ACHN (cell line): ENCODE measurements around the gene ALDH1A3.

Source experiments
- DNase-seq: peaks from one replicate; pipeline ENCODE4 v3.0.0-alpha.2; 2015
- in situ Hi-C: cut with HindIII; loops from 2 replicates; pipeline ENCODE4 v1.10.0; 2017; ENCODE audit warnings: low sequenced_read_pairs, low pct_ligation_motif_present, low pct_unique_long_range_greater_than_20kb

The ALDH1A3 gene

GRCh38 chr15:100918034-100918689, 38.5 kb downstream of the ALDH1A3 start:
- in situ Hi-C loops: no loop called here
- peak; percentile 77 for DNase-seq

DNA sequence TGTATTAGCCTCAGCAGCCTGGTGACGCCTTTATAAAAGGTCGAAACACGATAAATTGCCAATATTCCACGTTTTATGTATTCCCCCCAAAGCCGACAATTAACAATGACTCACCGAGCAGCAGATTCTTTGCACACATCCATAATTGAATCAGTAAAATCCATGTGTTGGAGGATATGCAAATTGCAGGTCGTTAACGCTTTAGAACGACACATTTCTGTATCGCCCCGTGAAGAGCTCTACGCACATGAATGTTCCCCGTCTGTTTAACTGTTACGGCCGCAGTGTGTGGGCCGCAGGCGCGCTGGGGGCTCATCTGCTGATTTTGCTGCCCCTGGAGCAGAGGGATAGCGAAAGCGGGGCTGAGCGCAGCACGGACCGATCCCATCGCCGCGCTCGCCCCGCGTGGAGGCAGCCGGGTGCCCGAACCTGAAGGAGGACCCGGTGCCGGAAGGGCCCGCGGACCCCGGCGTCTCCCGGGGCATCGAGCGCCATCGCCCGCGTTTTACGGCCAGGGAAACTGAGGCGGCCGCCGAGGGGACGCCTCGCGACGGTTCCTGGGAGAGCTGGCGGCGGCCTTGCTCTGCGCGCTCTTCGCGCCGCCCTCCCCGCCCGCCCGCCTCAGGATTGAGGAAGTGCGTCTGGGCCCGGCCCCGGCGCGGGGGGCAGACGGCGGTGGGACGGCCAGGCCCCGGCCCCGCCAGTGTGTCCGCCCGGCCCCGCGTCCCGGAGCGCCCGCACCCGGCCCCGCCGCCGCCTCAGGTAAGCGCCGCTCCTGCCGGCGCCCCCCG, 39.3 kb downstream of the ALDH1A3 start, which contains the start of gene LRRK1:
TSS of gene LRRK1 (plus strand) at position 668 of the 791 bp plus-strand sequence. CDS start 5,276 bp downstream, outside the sequence.
- peak; percentile 33 for DNase-seq

DNA sequence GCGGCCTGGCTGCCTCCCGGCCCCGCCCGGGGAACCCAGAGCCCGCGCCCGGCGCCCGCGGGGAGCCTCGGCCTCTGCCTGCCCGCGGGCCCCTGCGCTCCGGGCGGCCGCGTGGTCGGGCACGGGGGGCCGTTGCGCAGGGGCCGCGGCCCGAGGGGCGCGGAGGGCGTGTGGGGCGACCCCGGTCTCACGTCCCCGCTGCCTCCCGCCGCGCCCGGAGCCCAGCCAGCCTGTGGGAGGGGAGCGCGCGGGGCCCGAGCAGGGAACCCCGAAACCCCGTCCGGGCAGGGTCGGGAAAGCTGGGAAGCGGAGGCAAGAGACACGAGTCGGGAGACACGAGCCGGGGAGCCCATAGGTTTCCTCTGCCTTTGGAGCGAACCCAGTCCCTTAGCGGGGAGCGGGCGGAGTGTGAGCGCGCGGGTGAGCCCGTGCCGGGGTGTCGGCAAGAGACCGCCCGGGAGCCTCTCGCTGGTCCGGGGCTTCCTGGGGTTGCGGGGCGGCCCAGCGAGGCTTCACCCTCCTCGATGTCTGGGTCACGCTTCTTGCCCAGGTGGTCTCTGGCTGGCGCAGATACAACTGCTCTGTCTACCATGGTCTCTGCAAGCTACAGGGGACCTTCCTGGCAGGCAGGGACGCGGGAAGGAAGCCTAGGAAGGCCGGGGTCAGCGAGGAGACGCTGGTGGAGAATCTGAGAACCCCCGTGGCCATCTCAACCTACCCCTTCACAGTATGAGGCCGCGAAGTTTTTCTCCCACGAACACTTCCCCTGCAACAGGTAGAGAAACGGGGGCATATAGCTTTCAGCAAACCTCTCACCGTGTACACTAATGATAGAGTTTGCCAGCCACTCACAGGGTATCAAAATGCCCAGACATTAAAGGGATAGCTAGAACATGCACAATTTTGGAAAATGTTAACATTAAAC, 40.1 kb downstream of the ALDH1A3 start:
- in situ Hi-C loops: no loop called here
- peak; percentile 30 for DNase-seq

More for the DNA sequence above, 39.3 kb downstream of the ALDH1A3 start, which contains the start of gene LRRK1:
- in situ Hi-C loops: no loop called here

- no peak for DNase-seq
- in situ Hi-C loops: no loop called here
Observed at GRCh38 chr15:100920516-100921135, 41.0 kb downstream of the ALDH1A3 start.

- in situ Hi-C loops: no loop called here
- no peak for DNase-seq
Observed at GRCh38 chr15:100922192-100923040, 42.8 kb downstream of the ALDH1A3 start.

DNA sequence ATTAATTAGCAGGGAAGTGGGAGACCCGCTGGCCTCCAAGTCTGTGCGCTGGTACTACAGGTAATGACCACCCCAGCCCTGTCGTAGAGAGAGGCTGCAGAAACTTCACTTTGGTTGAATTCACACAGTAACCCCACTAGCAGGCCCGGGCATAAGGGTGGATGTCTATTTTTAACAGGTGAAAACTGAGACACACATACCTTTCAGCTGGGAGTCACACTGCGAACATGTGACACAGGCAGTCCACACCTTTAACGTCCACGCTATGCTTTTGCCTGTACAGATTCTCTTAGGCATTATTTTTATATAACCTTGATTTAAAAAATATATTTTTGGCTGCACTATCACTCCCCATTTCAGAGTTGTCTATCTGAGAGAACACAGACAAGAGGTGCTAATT, 43.4 kb downstream of the ALDH1A3 start:
- no peak for DNase-seq
- in situ Hi-C loops: no loop called here

DNA sequence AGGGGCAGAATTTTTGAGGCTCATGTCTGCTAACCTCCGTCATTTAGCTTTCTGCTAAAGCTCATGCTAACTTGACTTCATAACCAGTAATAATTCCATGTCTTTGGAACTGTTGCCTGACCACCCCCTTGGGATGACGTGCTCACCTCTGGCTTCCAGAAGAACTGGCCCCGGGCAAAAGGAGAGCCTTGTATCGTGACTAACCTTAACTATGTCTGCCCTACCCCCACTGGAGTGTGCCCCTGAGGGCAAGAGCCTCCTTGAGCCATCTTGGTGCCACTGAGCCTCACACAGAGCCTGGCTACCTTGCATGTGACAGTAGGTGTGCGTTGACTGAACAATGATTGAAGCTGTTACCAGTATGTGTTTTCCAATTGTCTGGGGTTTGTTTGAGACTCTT, 44.3 kb downstream of the ALDH1A3 start:
- in situ Hi-C loops: no loop called here
- no peak for DNase-seq

- no peak for DNase-seq
- in situ Hi-C loops: no loop called here
Observed at GRCh38 chr15:100924436-100924835, 44.8 kb downstream of the ALDH1A3 start.

DNA sequence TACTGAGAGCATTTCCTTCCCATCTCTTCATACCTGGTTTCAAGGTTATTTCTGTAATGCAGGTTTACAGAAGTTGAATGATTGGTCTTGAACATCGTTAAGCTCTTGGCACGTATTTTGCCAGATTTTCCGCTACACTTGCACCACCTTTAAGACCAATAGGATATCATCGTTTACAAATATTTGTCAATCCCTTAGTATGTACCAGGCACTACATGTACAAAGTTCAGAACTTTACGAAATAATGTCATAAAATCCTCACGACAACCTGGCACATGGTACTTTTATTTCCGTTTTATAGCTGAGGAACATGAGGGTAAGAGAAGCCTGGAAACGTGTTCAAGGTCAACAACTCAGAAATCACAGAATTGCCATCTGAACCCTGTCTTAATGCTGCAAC, 45.8 kb downstream of the ALDH1A3 start:
- in situ Hi-C loops: no loop called here
- DNase-seq: no peak

DNA sequence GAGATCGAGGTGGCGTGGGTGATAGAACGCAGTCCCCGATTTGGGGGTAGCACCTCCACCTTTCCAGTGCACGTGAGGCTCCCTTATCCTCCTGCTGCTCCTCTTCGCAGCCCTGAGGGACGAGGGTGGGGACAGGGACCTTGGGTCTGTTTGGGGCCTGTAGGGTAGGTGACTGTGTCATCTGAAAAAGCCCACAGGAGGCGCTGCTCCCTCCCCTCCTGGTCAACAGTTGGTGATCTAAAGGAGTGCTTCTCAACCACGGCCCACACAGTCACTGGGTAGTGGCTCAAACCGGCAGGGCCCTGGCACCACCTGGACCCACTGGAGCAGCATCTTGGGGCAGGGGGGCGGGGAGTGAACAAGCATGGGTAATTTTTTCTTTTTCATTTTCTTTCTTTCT, 46.6 kb downstream of the ALDH1A3 start:
- DNase-seq: peak; percentile 8
- in situ Hi-C loops: no loop called here

GRCh38 chr15:100926971-100927756, 47.5 kb downstream of the ALDH1A3 start:
- no peak for DNase-seq
- in situ Hi-C loops: no loop called here

- DNase-seq: no peak
- in situ Hi-C loops: no loop called here
Observed at GRCh38 chr15:100928632-100929280, 49.1 kb downstream of the ALDH1A3 start.

DNA sequence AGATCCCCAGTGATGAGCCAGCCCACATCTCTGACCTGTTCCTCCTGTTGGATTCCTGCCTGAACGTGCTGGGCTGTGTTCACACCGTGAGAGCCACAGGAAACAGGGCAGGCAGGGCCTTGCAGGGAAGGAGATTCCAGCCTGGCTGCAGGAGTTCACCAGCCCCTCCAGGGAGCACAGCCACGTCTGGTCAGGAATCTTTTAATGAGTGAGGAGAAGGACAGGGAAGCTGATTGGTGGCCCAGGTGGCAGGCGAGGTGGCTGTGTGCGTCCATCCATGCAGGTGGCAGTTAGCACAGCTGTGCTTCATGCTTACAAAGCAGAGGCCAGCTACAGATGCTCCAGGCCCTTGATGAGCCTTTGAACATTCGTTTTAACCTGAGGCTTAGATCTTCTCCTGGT, 50.0 kb downstream of the ALDH1A3 start:
- in situ Hi-C loops: no loop called here
- DNase-seq: no peak

GRCh38 chr15:100930306-100930848, 50.7 kb downstream of the ALDH1A3 start:
- no peak for DNase-seq
- in situ Hi-C loops: no loop called here

GRCh38 chr15:100931143-100931890, 51.7 kb downstream of the ALDH1A3 start:
- no peak for DNase-seq
- in situ Hi-C loops: no loop called here
